Mesodermal cell (in vitro differentiated cells): ENCODE results near the gene CALHM5.

Source experiments
- H3K27ac ChIP-seq: 2 replicates; pipeline ENCODE4 v1.7.0; 2013; ENCODE audit warnings: mild to moderate bottlenecking, low read depth, low read length, moderate library complexity; ENCODE audit not compliant: severe bottlenecking
- H3K36me3 ChIP-seq: 2 replicates; pipeline ENCODE4 v1.7.1; 2013; ENCODE audit warnings: mild to moderate bottlenecking, low read length, moderate library complexity; ENCODE audit not compliant: control insufficient read depth, insufficient read depth
- H3K4me1 ChIP-seq: one replicate; pipeline ENCODE4 v1.7.1; 2013; ENCODE audit warnings: mild to moderate bottlenecking, low read length; ENCODE audit not compliant: insufficient read depth, control insufficient read depth, poor library complexity, severe bottlenecking
- H3K4me3 ChIP-seq: 2 replicates; pipeline ENCODE4 v1.7.0; 2013; ENCODE audit warnings: low read length, control low read depth, mild to moderate bottlenecking; ENCODE audit not compliant: insufficient read depth, poor library complexity, severe bottlenecking; ENCODE audit errors: extremely low read depth
- H3K9me3 ChIP-seq: 2 replicates; pipeline ENCODE4 v1.7.1; 2013; ENCODE audit warnings: mild to moderate bottlenecking, low read length, moderate library complexity; ENCODE audit not compliant: control insufficient read depth
- WGBS, 2 experiments: methylation state at CpG; one replicate each; pipeline ENCODE4 v1.1.5; 2013; ENCODE audit warnings: missing lambda C conversion rate in 2 of 2; ENCODE audit not compliant: insufficient coverage in 2 of 2; 5-methylcytosine and 5-hydroxymethylcytosine counted together

The CALHM5 gene

DNA sequence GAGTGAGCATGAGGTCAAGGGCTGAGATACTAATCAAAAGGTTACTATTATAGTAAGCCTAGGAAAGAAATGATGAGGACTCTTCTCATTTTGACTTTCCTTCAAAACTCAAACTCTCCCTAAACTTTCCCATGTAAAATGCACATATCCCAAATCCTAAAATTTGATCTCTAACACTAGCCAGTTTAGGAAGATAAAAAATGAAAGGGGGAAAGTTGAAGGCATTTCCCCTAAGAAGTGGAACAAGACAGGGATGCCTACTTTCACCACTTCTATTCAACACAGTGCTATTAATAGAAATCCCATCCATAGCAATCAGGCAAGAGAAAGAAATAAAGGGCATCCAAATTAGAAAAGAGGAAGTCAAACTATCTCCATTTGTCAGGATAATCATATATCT is 2.9 kb upstream of the CALHM5 start:
- Histone ChIP-seq H3K4me3 (no peak overlapping the region), H3K36me3 (no peaks in the 10 kb centered on the region), H3K4me1 (no peaks in the 10 kb centered on the region), H3K27ac (no peak overlapping the region), H3K9me3 (peaks cover 3% of the 10 kb centered on the region)

DNA sequence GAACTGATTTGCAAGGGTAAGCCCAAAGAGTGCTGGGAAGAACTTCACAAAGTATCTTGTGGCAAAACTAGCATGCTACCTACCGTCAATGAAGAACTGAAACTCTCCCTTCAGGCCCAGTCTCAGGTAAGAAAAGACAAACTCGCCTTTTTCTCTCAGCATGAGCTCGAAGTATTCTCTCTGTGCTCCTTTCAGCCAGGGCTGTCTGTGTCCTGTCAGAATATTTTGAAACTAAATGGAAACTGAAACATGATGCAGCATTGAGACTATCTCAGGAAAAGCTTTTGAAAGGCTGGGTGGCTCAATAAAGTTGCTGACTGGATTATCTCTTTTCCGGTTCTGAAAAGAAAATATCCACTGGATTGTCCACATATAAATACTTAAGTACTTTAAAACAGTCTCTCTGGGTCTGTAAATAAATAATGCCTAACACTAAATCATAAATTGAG is 696 bp downstream of the CALHM5 start:
- Histone ChIP-seq H3K4me1 (no peaks in the 10 kb centered on the region), H3K4me3 (peak overlapping the region; percentile 12), H3K27ac (peak overlapping the region; percentile 85), H3K9me3 (peaks cover 3% of the 10 kb centered on the region), H3K36me3 (peaks cover 4% of the 10 kb centered on the region)
- 87 to 100% methylated on average over 1 to 3 of the region's 4 CpGs for WGBS, 2 experiments

DNA sequence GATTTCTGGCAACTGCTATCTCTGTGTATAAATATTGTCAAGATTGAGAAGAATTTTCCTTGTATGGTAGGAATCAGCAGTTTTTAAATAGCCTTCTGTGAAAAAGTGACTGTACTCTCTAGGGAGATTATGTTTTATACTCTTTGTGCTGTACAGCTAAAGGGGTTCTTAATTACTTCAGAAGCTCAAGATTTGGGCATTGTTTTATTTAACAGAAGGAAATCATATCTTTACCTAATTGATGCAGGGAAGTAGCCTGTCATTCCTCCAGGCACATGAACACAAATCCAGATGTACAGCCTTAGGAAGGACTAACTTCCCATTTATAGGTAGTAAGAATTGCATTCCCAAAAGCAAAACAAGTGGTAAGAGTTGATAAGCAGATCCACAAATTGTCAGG is 1.3 kb downstream of the CALHM5 start:
- Histone ChIP-seq H3K9me3 (peaks cover 3% of the 10 kb centered on the region), H3K36me3 (peaks cover 4% of the 10 kb centered on the region), H3K4me3 (no peak overlapping the region), H3K27ac (no peak overlapping the region), H3K4me1 (no peaks in the 10 kb centered on the region)

DNA sequence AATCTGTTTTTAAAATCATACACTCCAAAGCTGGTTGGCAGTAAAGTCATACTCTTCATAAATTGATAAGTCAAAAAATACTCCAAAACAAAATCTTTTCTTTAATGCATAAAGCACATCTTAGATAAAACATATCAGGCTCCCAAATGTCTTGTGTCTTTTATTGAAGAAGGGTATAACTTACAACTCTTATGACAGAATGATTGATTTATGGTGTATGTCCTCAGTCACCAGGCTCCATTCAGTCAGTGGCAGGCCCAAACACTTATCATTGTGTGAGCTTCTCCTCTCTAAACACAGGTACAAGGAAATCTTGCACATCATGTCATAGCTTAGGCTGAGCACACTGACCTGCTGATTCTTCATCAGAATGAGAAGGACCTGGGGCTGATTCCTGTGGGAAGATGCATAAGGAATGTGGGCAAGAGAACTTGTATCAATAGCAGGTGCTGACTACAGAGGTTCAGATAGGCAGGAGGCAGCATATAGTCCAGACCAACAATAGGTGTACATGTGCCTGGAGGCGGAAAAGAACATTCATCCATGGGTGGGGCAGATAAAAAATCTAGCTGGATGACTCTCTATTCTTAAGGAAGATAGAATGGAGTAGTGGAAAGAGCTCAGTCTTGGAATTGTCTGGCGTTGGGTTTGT is 1.9 kb downstream of the CALHM5 start:
- H3K4me1 ChIP-seq = no peaks in the 10 kb centered on the region
- no peak overlapping the region for H3K4me3 ChIP-seq
- no peak overlapping the region for H3K27ac ChIP-seq
- 89 to 96% methylated on average over 1 to 2 of the region's 2 CpGs for WGBS, 2 experiments
- peaks cover 3% of the 10 kb centered on the region for H3K9me3 ChIP-seq
- H3K36me3 ChIP-seq = peaks cover 4% of the 10 kb centered on the region

DNA sequence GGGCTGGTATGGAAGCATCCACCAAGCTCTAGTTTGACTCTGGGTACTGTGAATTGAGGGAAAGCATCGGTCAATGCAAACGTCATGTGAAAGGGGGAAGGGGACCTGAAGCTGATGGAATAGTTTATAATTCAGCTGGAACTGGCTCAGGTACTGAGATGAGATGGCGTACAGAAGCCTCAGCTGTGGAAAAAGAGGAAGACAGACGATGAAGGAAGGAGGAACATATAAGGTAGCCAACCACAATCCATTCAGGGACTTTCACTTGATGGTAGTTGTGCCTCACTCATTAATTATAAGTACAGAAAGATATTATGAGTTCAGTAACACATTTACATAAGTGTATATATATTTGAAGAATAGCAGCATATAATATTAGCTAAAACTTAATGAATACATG is 2.7 kb downstream of the CALHM5 start:
- peaks cover 3% of the 10 kb centered on the region for H3K9me3 ChIP-seq
- no peak overlapping the region for H3K27ac ChIP-seq
- H3K36me3 ChIP-seq = peaks cover 4% of the 10 kb centered on the region
- H3K4me1 ChIP-seq = no peaks in the 10 kb centered on the region
- 90 to 92% methylated on average over 2 to 4 of the region's 4 CpGs for WGBS, 2 experiments
- H3K4me3 ChIP-seq = no peak overlapping the region

DNA sequence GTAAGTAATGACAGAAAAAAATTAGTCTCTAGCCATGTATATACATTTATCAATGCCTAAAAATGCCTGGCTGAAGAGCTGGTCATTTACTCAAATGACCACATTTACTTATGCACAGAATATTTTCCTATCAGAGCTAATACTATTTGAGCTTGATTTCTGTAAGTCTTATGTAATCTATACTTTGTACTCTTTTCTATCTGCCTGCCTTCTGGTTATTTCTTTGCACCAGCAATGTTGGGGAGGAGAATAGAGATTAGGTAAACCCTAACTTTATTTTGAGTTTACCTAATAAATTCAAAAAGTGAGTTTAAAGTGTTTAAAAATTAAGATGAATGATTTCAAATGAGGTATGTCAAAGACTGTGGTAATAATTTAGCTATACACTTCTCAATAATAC is 3.7 kb downstream of the CALHM5 start:
- peaks cover 4% of the 10 kb centered on the region for H3K36me3 ChIP-seq
- H3K4me3 ChIP-seq = no peak overlapping the region
- H3K27ac ChIP-seq = no peak overlapping the region
- H3K4me1 ChIP-seq = no peaks in the 10 kb centered on the region
- no peaks in the 10 kb centered on the region for H3K9me3 ChIP-seq

DNA sequence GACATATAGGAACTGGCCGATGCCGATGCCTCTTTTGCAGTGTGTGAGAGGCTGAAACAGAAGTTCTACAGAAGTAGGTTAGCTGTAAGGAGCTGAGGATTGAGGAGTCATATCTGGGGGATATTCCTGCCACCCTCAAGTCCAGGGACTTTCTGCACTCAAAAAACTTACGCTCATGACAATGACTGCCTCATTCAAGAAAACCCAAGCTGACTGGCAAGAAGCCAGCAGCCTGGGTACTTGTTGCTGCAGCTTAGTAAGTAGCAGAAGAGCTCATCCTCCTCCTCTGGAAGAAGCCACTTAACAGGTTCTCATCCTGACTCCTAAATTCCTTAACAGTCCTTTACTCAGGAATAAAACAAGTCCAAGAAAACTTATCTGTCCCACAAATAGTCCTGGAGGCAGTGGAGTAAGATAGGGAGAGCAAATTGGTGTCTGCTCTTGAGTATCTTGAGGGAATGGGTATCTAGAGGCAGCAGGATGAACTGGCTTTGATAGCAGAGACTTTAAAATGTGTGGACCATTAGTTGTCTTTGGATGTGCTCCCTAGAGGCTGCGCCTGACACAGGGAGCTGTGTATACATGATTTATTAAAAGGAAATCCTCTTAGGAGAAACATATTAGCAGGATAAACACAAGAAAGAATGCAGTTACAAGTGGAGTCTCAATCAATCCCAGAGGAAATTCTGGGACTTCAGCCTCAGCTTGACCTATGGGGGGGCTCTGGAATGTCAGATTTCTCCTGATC is 7.4 kb downstream of the CALHM5 start:
- Histone ChIP-seq H3K36me3 (peaks cover 4% of the 10 kb centered on the region), H3K9me3 (no peaks in the 10 kb centered on the region), H3K27ac (no peak overlapping the region), H3K4me3 (no peak overlapping the region), H3K4me1 (no peaks in the 10 kb centered on the region)
- 94 to 100% methylated on average over 2 to 3 of the region's 4 CpGs for WGBS, 2 experiments

DNA sequence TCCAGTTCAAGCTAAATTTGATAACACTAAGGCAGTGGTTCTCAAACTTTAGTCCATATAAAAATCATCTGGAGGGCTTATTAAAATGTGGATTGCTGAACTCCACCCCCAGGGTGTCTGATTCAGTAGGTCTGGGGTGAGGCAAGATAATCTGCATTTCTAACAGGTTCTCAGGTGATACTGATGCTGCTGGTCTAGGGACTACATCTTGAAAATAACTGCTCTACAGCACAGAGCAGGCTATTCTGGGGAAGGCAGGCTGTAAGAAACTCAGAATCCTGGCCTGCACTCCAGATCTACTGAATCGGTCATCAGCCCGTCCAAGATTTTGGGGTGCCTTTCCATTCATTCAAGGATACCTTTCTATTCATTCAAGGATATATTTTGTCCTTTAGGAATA is 11.5 kb downstream of the CALHM5 start:
- H3K27ac ChIP-seq = no peak overlapping the region
- no peak overlapping the region for H3K4me3 ChIP-seq
- no peaks in the 10 kb centered on the region for H3K36me3 ChIP-seq
- WGBS, 2 experiments = 83% methylated on average over 2 of the region's 2 CpGs; no CpG with 5 or more reads in 1 of the 2 experiments
- H3K9me3 ChIP-seq = no peaks in the 10 kb centered on the region
- peaks cover 5% of the 10 kb centered on the region for H3K4me1 ChIP-seq

DNA sequence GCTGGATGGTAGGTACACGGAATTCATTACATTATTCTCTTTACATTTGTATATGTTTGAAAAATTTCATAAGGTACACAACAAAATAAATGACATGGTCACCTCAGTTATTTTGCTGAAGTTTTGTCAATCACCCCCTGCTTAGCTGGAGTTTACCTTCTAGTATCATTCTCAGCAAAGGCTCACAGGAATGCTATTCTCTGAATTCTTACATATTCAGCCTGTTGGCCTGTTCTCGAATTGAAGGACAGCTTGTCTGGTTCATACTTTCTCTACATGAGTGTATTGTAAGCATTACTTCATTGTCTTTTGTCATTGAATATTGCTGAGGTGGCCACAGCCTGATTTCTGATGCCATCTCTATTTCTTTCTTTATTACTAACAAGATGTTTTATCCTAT is 12.8 kb downstream of the CALHM5 start:
- H3K4me3 ChIP-seq = no peak overlapping the region
- peaks cover 16% of the 10 kb centered on the region for H3K4me1 ChIP-seq
- H3K36me3 ChIP-seq = no peaks in the 10 kb centered on the region
- H3K9me3 ChIP-seq = no peaks in the 10 kb centered on the region
- 20% methylated on average over 1 of the region's 2 CpGs; no CpG with 5 or more reads in 1 of the 2 experiments for WGBS, 2 experiments
- no peak overlapping the region for H3K27ac ChIP-seq

DNA sequence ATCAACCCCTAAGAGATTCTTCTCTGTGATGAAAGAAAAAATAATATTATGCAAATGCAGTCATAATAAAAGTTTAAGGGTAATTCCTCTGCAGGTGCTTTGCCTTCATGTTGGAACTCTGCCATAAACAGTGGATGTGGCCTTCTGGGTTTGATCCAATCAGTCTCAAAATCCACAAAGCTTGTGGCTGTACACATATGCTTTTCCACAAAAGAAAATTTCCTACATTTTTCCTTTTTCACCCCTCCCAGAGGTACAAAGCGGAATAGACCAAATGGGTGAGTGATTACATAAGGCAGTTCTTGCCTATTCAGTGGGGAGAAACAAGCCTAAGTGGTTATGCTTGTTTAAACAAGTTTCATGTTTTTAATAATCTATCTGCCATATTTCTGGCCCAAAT is 16.7 kb downstream of the CALHM5 start:
- Histone ChIP-seq H3K27ac (no peak overlapping the region), H3K4me3 (no peak overlapping the region), H3K9me3 (no peaks in the 10 kb centered on the region), H3K36me3 (no peaks in the 10 kb centered on the region), H3K4me1 (peaks cover 34% of the 10 kb centered on the region)
- WGBS, 2 experiments = no CpG with 5 or more reads among the region's 1 CpG

DNA sequence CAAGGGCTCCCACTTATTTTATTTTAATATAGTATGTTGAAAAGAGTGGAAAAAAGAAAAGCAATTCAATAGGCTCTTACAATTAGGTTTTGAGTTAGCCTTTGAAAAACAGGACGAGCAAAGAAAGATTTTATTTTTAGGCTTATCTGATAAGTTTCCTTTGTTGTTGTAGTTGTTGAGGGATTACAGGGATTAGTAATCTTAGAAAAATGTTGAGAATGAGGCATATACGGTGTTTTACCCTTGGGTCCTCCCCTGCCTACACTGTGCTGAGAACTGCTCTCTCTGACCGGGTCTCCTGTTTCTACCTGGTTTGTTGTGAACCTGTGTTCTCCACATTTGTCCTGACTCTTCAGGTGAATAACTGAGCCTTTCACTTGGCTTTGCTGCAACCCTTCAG is 17.3 kb downstream of the CALHM5 start:
- peak overlapping the region; percentile 68 for H3K27ac ChIP-seq
- no peaks in the 10 kb centered on the region for H3K36me3 ChIP-seq
- peaks cover 34% of the 10 kb centered on the region for H3K4me1 ChIP-seq
- 26 to 36% methylated on average over 2 to 3 of the region's 3 CpGs for WGBS, 2 experiments
- H3K9me3 ChIP-seq = no peaks in the 10 kb centered on the region
- H3K4me3 ChIP-seq = no peak overlapping the region
